Bone marrow (tissue), 2 donors: ENCODE data around the gene SLC6A9.

Experiments used
- DNase-seq, 2 donors: peaks; one replicate each; lab custom pipeline; 2025; lab: John Stamatoyannopoulos, UW

Gene SLC6A9

GRCh38 chr1:44029260-44029910, 1.9 kb downstream of the SLC6A9 start:
- DNase-seq, result no peak

GRCh38 chr1:44027320-44027719, 3.9 kb downstream of the SLC6A9 start:
- DNase-seq, result no peak

GRCh38 chr1:44025816-44026215, 5.4 kb downstream of the SLC6A9 start:
- no peak for DNase-seq

GRCh38 chr1:44024903-44025525, 6.2 kb downstream of the SLC6A9 start:
- no peak for DNase-seq

- DNase-seq, result no peak
Observed at GRCh38 chr1:44024031-44024902, 7.0 kb downstream of the SLC6A9 start.

GRCh38 chr1:44021581-44022321, 9.5 kb downstream of the SLC6A9 start:
- DNase-seq, result no peak

- DNase-seq, result no peak
Observed at GRCh38 chr1:44021156-44021555, 10.1 kb downstream of the SLC6A9 start.

GRCh38 chr1:44020464-44020863, 10.8 kb downstream of the SLC6A9 start:
- DNase-seq, result no peak

GRCh38 chr1:44019466-44019948, 11.8 kb downstream of the SLC6A9 start:
- DNase-seq, result no peak

GRCh38 chr1:44016890-44017400, 14.3 kb downstream of the SLC6A9 start:
- DNase-seq, result no peak

GRCh38 chr1:44016041-44016889, 15.0 kb downstream of the SLC6A9 start:
- DNase-seq, result no peak

GRCh38 chr1:44015206-44015605, 16.1 kb downstream of the SLC6A9 start:
- no peak for DNase-seq

GRCh38 chr1:44014365-44015104, 16.7 kb downstream of the SLC6A9 start:
- no peak for DNase-seq

GRCh38 chr1:44013949-44014348, 17.3 kb downstream of the SLC6A9 start:
- DNase-seq, result no peak

- peak in 1 of 2 donors; percentile 65 for DNase-seq
Observed at GRCh38 chr1:44012941-44013609, 18.2 kb downstream of the SLC6A9 start.

- no peak for DNase-seq
Observed at GRCh38 chr1:44012404-44012803, 18.9 kb downstream of the SLC6A9 start.

GRCh38 chr1:44010935-44011471, 20.3 kb downstream of the SLC6A9 start:
- no peak for DNase-seq

GRCh38 chr1:44008259-44008658, 23.0 kb downstream of the SLC6A9 start:
- no peak for DNase-seq

GRCh38 chr1:44002606-44003157, 28.6 kb downstream of the SLC6A9 start:
- DNase-seq, result no peak
